ENCODE results near the gene ZSCAN12.
A peak's percentile ranks its signal among the peaks of the same experiment; 100 is the strongest.
"Not testable (repeated sequence)": the region's sequence is repeated elsewhere in the genome, so short reads cannot be mapped to it uniquely, and the experiment has no call there.

The ZSCAN12 gene

DNA sequence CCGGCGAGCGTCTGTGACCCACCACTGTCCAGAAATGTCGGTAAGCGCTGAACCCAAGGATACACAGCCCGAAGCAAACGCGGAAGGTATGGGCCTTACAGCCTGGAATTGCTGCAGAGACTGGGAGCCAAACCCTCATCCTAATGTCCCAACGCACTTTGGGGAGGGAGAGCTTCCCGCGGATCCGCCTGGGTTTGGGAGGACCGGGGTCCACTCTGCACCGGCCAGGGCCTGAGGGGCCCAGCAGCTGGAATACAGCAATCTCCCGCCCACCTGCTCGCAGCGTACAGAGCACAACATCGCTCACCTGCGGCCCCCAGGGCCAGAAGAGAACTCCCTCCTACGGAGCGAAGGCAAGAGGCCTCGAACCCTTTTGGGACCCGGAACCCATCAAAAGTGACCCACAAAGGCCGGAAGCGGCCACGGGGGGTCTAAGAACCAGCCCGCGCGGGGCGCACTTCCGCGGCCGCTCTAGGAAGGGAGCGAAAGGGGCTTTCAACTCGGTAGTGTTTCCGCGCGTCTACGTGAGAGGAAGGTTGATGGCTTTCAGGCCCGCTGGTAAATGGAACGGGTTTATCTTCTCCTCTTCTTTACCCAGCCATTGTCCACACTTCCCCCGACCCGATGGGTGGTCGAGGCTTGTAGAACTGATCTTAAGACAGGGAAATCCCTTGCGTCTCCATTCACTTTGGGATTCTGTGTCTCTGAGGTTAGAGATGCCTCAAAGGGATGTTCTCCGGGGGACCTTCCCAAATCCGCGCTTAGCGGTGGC, at the start of gene ZSCAN12:
Gene ZSCAN12 (minus strand): TSS at position 398 of the 772 bp plus-strand sequence. CDS start 1,342 bp downstream, outside the sequence.
- no CpG with 5 or more reads among the region's 49 CpGs for WGBS (ENCODE audit: insufficient coverage, insufficient read length)
- H3K4me3 ChIP-seq (ENCODE audit: low read length): peak within 1 kb of the TSS; percentile 66; the same call in 1 of the 2 replicates
- no peak within 1 kb of the TSS for H3K27ac ChIP-seq (ENCODE audit: low read length)
- H3K4me1 ChIP-seq (ENCODE audit: control insufficient read depth, insufficient read depth, low read length): no peaks in the 10 kb centered on the region; the same call in 1 of the 2 replicates
- H3K9me3 ChIP-seq (ENCODE audit: control insufficient read depth, insufficient read depth, low read length): no peaks in the 10 kb centered on the region
- H3K36me3 ChIP-seq (ENCODE audit: control insufficient read depth, insufficient read depth, low read length): peaks cover 3% of the 10 kb centered on the region
- DNase-seq (ENCODE audit: low read depth, low spot score): peak; percentile 91
- no peaks in the 10 kb centered on the region; the same call in 1 of the 2 replicates for H3K27me3 ChIP-seq (ENCODE audit: control insufficient read depth, insufficient read depth, low read length)

DNA sequence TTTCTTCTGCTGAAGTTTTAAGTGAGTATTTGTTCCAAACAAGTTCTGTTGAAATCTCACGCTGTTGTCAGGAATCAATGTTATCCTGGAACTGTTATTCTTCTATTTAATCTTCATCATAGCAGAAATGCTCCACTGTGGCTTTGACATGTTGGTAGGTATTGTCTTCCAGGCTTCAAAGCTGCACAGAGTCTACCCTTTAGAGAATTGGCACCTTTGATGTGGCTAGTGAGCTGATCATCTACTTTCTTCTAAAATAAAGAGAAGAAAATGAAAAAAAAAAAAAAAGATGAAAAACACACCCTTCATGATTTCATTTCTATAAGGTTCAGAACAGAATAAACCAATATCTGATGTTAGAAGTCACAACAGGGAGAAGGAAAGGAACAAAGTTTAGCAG, 49.5 kb upstream of the ZSCAN12 start:
- no peak overlapping the region for H3K4me3 ChIP-seq (ENCODE audit: low read length)
- no peaks in the 10 kb centered on the region for H3K4me1 ChIP-seq (ENCODE audit: control insufficient read depth, insufficient read depth, low read length)
- H3K27ac ChIP-seq (ENCODE audit: low read length): no peak overlapping the region
- no peaks in the 10 kb centered on the region for H3K9me3 ChIP-seq (ENCODE audit: control insufficient read depth, insufficient read depth, low read length)
- no peak for DNase-seq (ENCODE audit: low read depth, low spot score)
- H3K27me3 ChIP-seq (ENCODE audit: control insufficient read depth, insufficient read depth, low read length): no peaks in the 10 kb centered on the region
- WGBS (ENCODE audit: insufficient coverage, insufficient read length): no CpG with 5 or more reads among the region's 1 CpG
- H3K36me3 ChIP-seq (ENCODE audit: control insufficient read depth, insufficient read depth, low read length): no peaks in the 10 kb centered on the region

GRCh38 chr6:28447512-28447906, 48.0 kb upstream of the ZSCAN12 start:
- H3K4me3 ChIP-seq (ENCODE audit: low read length): peak overlapping the region; percentile 60; the same call in 1 of the 2 replicates
- not testable (repeated sequence) for DNase-seq (ENCODE audit: low read depth, low spot score); H3K27ac ChIP-seq (ENCODE audit: low read length)

GRCh38 chr6:28446818-28447511, 47.4 kb upstream of the ZSCAN12 start:
- no CpG with 5 or more reads among the region's 36 CpGs for WGBS (ENCODE audit: insufficient coverage, insufficient read length)
- peak overlapping the region; percentile 60; the same call in 1 of the 2 replicates for H3K4me3 ChIP-seq (ENCODE audit: low read length)
- no peak for DNase-seq (ENCODE audit: low read depth, low spot score)

More at GRCh38 chr6:28447512-28447906, 48.0 kb upstream of the ZSCAN12 start:
- H3K36me3 ChIP-seq (ENCODE audit: control insufficient read depth, insufficient read depth, low read length); H3K9me3 ChIP-seq (ENCODE audit: control insufficient read depth, insufficient read depth, low read length); H3K27me3 ChIP-seq (ENCODE audit: control insufficient read depth, insufficient read depth, low read length); H3K4me1 ChIP-seq (ENCODE audit: control insufficient read depth, insufficient read depth, low read length): not testable (repeated sequence)

GRCh38 chr6:28444759-28445158, 45.2 kb upstream of the ZSCAN12 start:
- H3K4me3 ChIP-seq (ENCODE audit: low read length); H3K4me1 ChIP-seq (ENCODE audit: control insufficient read depth, insufficient read depth, low read length); H3K27ac ChIP-seq (ENCODE audit: low read length); H3K36me3 ChIP-seq (ENCODE audit: control insufficient read depth, insufficient read depth, low read length); H3K9me3 ChIP-seq (ENCODE audit: control insufficient read depth, insufficient read depth, low read length); DNase-seq (ENCODE audit: low read depth, low spot score); H3K27me3 ChIP-seq (ENCODE audit: control insufficient read depth, insufficient read depth, low read length): not testable (repeated sequence)
- no CpG with 5 or more reads among the region's 3 CpGs for WGBS (ENCODE audit: insufficient coverage, insufficient read length)

More at GRCh38 chr6:28446818-28447511, 47.4 kb upstream of the ZSCAN12 start:
- no peaks in the 10 kb centered on the region for H3K27me3 ChIP-seq (ENCODE audit: control insufficient read depth, insufficient read depth, low read length)
- H3K4me1 ChIP-seq (ENCODE audit: control insufficient read depth, insufficient read depth, low read length): no peaks in the 10 kb centered on the region
- no peak overlapping the region for H3K27ac ChIP-seq (ENCODE audit: low read length)
- H3K36me3 ChIP-seq (ENCODE audit: control insufficient read depth, insufficient read depth, low read length): no peaks in the 10 kb centered on the region
- H3K9me3 ChIP-seq (ENCODE audit: control insufficient read depth, insufficient read depth, low read length): no peaks in the 10 kb centered on the region

DNA sequence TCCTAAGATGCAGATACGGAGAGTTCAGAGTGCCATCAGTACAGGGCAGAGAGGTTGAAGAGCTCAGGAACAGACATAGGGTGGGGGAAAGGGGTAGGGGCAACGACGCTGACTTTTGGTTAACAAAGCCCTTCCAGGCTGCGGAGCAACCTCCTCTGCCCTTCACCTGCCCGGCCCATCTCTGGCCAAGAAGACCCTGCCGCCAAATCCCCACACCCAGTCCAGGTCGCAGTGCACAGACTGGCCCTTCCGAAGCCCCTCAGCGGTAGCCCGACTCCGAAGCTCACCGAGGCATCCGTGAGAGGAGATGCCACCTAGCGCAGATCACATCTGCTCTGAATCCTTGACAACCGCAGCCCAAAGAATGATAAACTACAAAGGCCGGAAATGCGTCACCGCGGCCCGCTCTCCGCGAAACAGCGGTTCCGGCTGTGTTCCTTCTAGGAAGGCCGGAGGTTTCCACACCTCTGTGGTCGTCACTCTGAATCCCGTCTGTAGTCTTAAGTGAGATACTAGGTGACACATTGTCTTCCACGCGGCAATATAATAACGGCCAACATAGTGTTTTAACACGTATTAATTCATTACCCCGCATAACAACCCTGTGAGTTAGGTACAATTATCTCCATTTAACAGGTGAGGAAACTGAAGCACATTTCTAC, 43.7 kb upstream of the ZSCAN12 start, which contains the start of gene ZSCAN23:
Gene ZSCAN23 (minus strand): TSS at position 380 of the 662 bp plus-strand sequence. CDS start 7,225 bp downstream, outside the sequence.
- WGBS (ENCODE audit: insufficient coverage, insufficient read length): no CpG with 5 or more reads among the region's 32 CpGs
- H3K4me1 ChIP-seq (ENCODE audit: control insufficient read depth, insufficient read depth, low read length): no peaks in the 10 kb centered on the region
- no peaks in the 10 kb centered on the region for H3K36me3 ChIP-seq (ENCODE audit: control insufficient read depth, insufficient read depth, low read length)
- no peak within 1 kb of the TSS for H3K27ac ChIP-seq (ENCODE audit: low read length)
- peak within 1 kb of the TSS; percentile 69 for H3K4me3 ChIP-seq (ENCODE audit: low read length)
- H3K27me3 ChIP-seq (ENCODE audit: control insufficient read depth, insufficient read depth, low read length): no peaks in the 10 kb centered on the region
- peak; percentile 80 for DNase-seq (ENCODE audit: low read depth, low spot score)
- H3K9me3 ChIP-seq (ENCODE audit: control insufficient read depth, insufficient read depth, low read length): no peaks in the 10 kb centered on the region

GRCh38 chr6:28442586-28442985, 43.0 kb upstream of the ZSCAN12 start:
- Histone ChIP-seq H3K27ac (ENCODE audit: low read length) (no peak overlapping the region), H3K36me3 (ENCODE audit: control insufficient read depth, insufficient read depth, low read length) (no peaks in the 10 kb centered on the region), H3K4me1 (ENCODE audit: control insufficient read depth, insufficient read depth, low read length) (no peaks in the 10 kb centered on the region), H3K9me3 (ENCODE audit: control insufficient read depth, insufficient read depth, low read length) (no peaks in the 10 kb centered on the region), H3K27me3 (ENCODE audit: control insufficient read depth, insufficient read depth, low read length) (no peaks in the 10 kb centered on the region), H3K4me3 (ENCODE audit: low read length) (peak overlapping the region; percentile 69; the same call in 1 of the 2 replicates)
- DNase-seq (ENCODE audit: low read depth, low spot score): no peak
- WGBS (ENCODE audit: insufficient coverage, insufficient read length): no CpG with 5 or more reads among the region's 7 CpGs

DNA sequence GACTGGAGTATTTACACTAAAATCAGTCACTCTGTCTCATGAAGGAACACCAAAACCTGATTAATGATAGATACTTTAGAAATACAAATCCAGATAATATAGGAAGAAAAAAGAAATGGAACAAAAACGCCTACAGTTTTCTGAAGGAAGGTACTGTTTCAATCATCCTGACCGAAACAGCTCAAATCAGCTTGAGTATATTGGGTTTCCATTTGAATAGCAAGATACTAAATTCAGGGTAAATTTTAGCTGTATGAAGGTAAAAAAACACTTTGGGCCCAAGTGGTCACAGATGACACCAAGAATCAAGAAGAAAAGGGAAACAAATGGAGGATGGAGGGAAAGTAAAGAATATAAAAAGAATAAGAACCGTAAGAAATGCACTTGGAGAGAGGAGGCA, 36.9 kb upstream of the ZSCAN12 start:
- H3K4me1 ChIP-seq (ENCODE audit: control insufficient read depth, insufficient read depth, low read length): no peaks in the 10 kb centered on the region
- no peaks in the 10 kb centered on the region for H3K9me3 ChIP-seq (ENCODE audit: control insufficient read depth, insufficient read depth, low read length)
- no peak overlapping the region for H3K4me3 ChIP-seq (ENCODE audit: low read length)
- no peaks in the 10 kb centered on the region for H3K36me3 ChIP-seq (ENCODE audit: control insufficient read depth, insufficient read depth, low read length)
- H3K27me3 ChIP-seq (ENCODE audit: control insufficient read depth, insufficient read depth, low read length): no peaks in the 10 kb centered on the region
- H3K27ac ChIP-seq (ENCODE audit: low read length): no peak overlapping the region
- no peak for DNase-seq (ENCODE audit: low read depth, low spot score)
- no CpG with 5 or more reads among the region's 3 CpGs for WGBS (ENCODE audit: insufficient coverage, insufficient read length)

DNA sequence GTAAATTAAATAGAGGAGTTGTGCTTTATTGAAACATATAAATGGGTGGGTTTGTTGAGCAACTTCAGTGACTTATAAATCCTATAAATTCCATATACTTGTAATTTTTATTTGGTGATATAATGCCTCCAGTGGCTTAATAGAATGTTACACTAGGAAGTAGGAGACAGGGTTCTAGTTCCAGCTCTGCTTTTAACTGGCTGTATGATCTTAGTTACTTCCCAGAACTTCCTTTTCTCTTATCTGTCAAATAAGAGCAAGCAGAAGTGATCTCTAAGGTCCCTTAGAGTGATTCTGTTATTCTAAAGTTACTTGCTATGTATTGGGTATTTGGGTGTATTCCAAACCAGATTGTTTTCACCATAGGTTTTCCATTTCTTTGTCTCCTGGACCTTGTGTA, 33.6 kb upstream of the ZSCAN12 start:
- Histone ChIP-seq H3K9me3 (ENCODE audit: control insufficient read depth, insufficient read depth, low read length) (no peaks in the 10 kb centered on the region), H3K27me3 (ENCODE audit: control insufficient read depth, insufficient read depth, low read length) (no peaks in the 10 kb centered on the region), H3K4me1 (ENCODE audit: control insufficient read depth, insufficient read depth, low read length) (no peaks in the 10 kb centered on the region), H3K27ac (ENCODE audit: low read length) (no peak overlapping the region), H3K36me3 (ENCODE audit: control insufficient read depth, insufficient read depth, low read length) (no peaks in the 10 kb centered on the region), H3K4me3 (ENCODE audit: low read length) (no peak overlapping the region)
- DNase-seq (ENCODE audit: low read depth, low spot score): no peak

- Histone ChIP-seq H3K27me3 (ENCODE audit: control insufficient read depth, insufficient read depth, low read length) (no peaks in the 10 kb centered on the region), H3K4me3 (ENCODE audit: low read length) (no peak overlapping the region), H3K36me3 (ENCODE audit: control insufficient read depth, insufficient read depth, low read length) (no peaks in the 10 kb centered on the region), H3K9me3 (ENCODE audit: control insufficient read depth, insufficient read depth, low read length) (no peaks in the 10 kb centered on the region), H3K4me1 (ENCODE audit: control insufficient read depth, insufficient read depth, low read length) (no peaks in the 10 kb centered on the region), H3K27ac (ENCODE audit: low read length) (no peak overlapping the region)
- no peak for DNase-seq (ENCODE audit: low read depth, low spot score)
- WGBS (ENCODE audit: insufficient coverage, insufficient read length): no CpG with 5 or more reads among the region's 16 CpGs
These were observed 30.2 kb upstream of the ZSCAN12 start for GRCh38 chr6:28429781-28430180.

All from iPS DF 6.9 (cell line).